Activated CD4-positive, alpha-beta T cell treated with anti-CD3 and anti-CD28 coated beads, Interleukin-2, amount 10 ng/mL, durations not matched to agents 24 days and 14 days (primary cell): ENCODE data around the gene KLF6. TPM values are rescaled to one million over a fixed set of nuclear protein-coding genes. Genes with fewer than 3 reads are reported as not detected.
"Not testable (repeated sequence)": the region's sequence is repeated elsewhere in the genome, so short reads cannot be mapped to it uniquely, and the experiment has no call there.

ENCODE experiments used
- DNase-seq: peaks from one replicate; pipeline ENCODE4 v3.0.0; 2022
- H3K27ac Mint-ChIP-seq: one replicate; pipeline ENCODE4 v1.8.0; 2022; ENCODE audit warnings: mild to moderate bottlenecking, mixed read lengths
- H3K27me3 Mint-ChIP-seq: one replicate; pipeline ENCODE4 v1.8.0; 2022; ENCODE audit warnings: mixed read lengths
- H3K36me3 Mint-ChIP-seq: one replicate; pipeline ENCODE4 v1.8.0; 2022; ENCODE audit warnings: low read depth, mild to moderate bottlenecking, mixed read lengths
- H3K4me1 Mint-ChIP-seq: one replicate; pipeline ENCODE4 v1.8.0; 2021; ENCODE audit warnings: mixed read lengths
- H3K4me3 Mint-ChIP-seq: one replicate; pipeline ENCODE4 v1.8.0; 2022; ENCODE audit warnings: mild to moderate bottlenecking, moderate library complexity, mixed read lengths
- H3K9me3 Mint-ChIP-seq: one replicate; pipeline ENCODE4 v1.8.0; 2021; ENCODE audit warnings: mixed read lengths
- intact Hi-C: fragments of 100-400 bp; cut with micrococcal nuclease; formaldehyde crosslinking; loops from one replicate; pipeline ENCODE4 v1.15.1; 2023
- total RNA-seq: library from RNA; stranded (reverse); gene quantifications from 2 replicates; pipeline ENCODE4 v1.2.3, GENCODE V29; 2022

The KLF6 gene
- total RNA-seq, 1 donor from 2014 or later = 116 TPM

- DNase-seq = peak; percentile 50
- Mint-ChIP-seq H3K9me3 (peaks cover 4% of the 10 kb centered on the region), H3K4me3 (no peak overlapping the region), H3K36me3 (no peaks in the 10 kb centered on the region), H3K4me1 (peaks cover 12% of the 10 kb centered on the region), H3K27me3 (no peaks in the 10 kb centered on the region), H3K27ac (no peak overlapping the region)
- intact Hi-C loops = no loop called here
Observed at GRCh38 chr10:3747248-3747960, 37.6 kb downstream of the KLF6 start.

GRCh38 chr10:3746634-3747033 is 38.4 kb downstream of the KLF6 start:
- peak; percentile 47 for DNase-seq
- H3K36me3 Mint-ChIP-seq = no peaks in the 10 kb centered on the region
- peaks cover 16% of the 10 kb centered on the region for H3K4me1 Mint-ChIP-seq
- no peak overlapping the region for H3K27ac Mint-ChIP-seq
- H3K27me3 Mint-ChIP-seq = no peaks in the 10 kb centered on the region
- H3K9me3 Mint-ChIP-seq = peaks cover 4% of the 10 kb centered on the region
- no peak overlapping the region for H3K4me3 Mint-ChIP-seq
- intact Hi-C loops = no loop called here

- H3K9me3 Mint-ChIP-seq = peaks cover 4% of the 10 kb centered on the region
- no peaks in the 10 kb centered on the region for H3K27me3 Mint-ChIP-seq
- H3K4me3 Mint-ChIP-seq = no peak overlapping the region
- no peaks in the 10 kb centered on the region for H3K36me3 Mint-ChIP-seq
- DNase-seq = peak; percentile 46
- H3K4me1 Mint-ChIP-seq = peaks cover 18% of the 10 kb centered on the region
- H3K27ac Mint-ChIP-seq = no peak overlapping the region
- intact Hi-C loops = no loop called here
Observed at GRCh38 chr10:3745521-3745920, 39.5 kb downstream of the KLF6 start.

GRCh38 chr10:3741688-3742461 is 43.1 kb downstream of the KLF6 start:
- Mint-ChIP-seq H3K27me3 (no peaks in the 10 kb centered on the region), H3K4me1 (peaks cover 22% of the 10 kb centered on the region), H3K36me3 (no peaks in the 10 kb centered on the region), H3K27ac (no peak overlapping the region), H3K4me3 (peak overlapping the region; percentile 26), H3K9me3 (peaks cover 4% of the 10 kb centered on the region)
- DNase-seq = no peak
- intact Hi-C loops = no loop called here

- H3K27me3 Mint-ChIP-seq = no peaks in the 10 kb centered on the region
- H3K4me3 Mint-ChIP-seq = no peak overlapping the region
- intact Hi-C loops = loop anchor here (1.0 kb wide), 3 partner anchors 18 to 118 kb away; no protein-coding TSS in a partner anchor
- peaks cover 25% of the 10 kb centered on the region for H3K4me1 Mint-ChIP-seq
- peak overlapping the region; percentile 57 for H3K27ac Mint-ChIP-seq
- H3K36me3 Mint-ChIP-seq = no peaks in the 10 kb centered on the region
- DNase-seq = no peak
- H3K9me3 Mint-ChIP-seq = peaks cover 3% of the 10 kb centered on the region
Observed at GRCh38 chr10:3740157-3740871, 44.7 kb downstream of the KLF6 start.

GRCh38 chr10:3738855-3739350 is 46.1 kb downstream of the KLF6 start:
- intact Hi-C loops = no loop called here
- H3K36me3 Mint-ChIP-seq = no peaks in the 10 kb centered on the region
- H3K27ac Mint-ChIP-seq = no peak overlapping the region
- DNase-seq = no peak
- no peak overlapping the region for H3K4me3 Mint-ChIP-seq
- peaks cover 25% of the 10 kb centered on the region for H3K4me1 Mint-ChIP-seq
- H3K9me3 Mint-ChIP-seq = no peaks in the 10 kb centered on the region
- H3K27me3 Mint-ChIP-seq = no peaks in the 10 kb centered on the region

GRCh38 chr10:3737864-3738263 is 47.1 kb downstream of the KLF6 start:
- no peak for DNase-seq
- Mint-ChIP-seq H3K27me3 (no peaks in the 10 kb centered on the region), H3K4me1 (peaks cover 25% of the 10 kb centered on the region), H3K27ac (no peak overlapping the region), H3K9me3 (no peaks in the 10 kb centered on the region), H3K36me3 (no peaks in the 10 kb centered on the region), H3K4me3 (no peak overlapping the region)
- intact Hi-C loops = no loop called here

GRCh38 chr10:3735175-3735574 is 49.8 kb downstream of the KLF6 start:
- Mint-ChIP-seq H3K4me1 (peaks cover 10% of the 10 kb centered on the region), H3K9me3 (peaks cover 9% of the 10 kb centered on the region), H3K36me3 (no peaks in the 10 kb centered on the region), H3K27me3 (no peaks in the 10 kb centered on the region), H3K4me3 (no peak overlapping the region), H3K27ac (no peak overlapping the region)
- DNase-seq = no peak
- intact Hi-C loops = no loop called here

GRCh38 chr10:3734111-3734510 is 50.9 kb downstream of the KLF6 start:
- peaks cover 11% of the 10 kb centered on the region for H3K4me1 Mint-ChIP-seq
- H3K27me3 Mint-ChIP-seq = no peaks in the 10 kb centered on the region
- no peaks in the 10 kb centered on the region for H3K36me3 Mint-ChIP-seq
- intact Hi-C loops = no loop called here
- no peak for DNase-seq
- peaks cover 9% of the 10 kb centered on the region for H3K9me3 Mint-ChIP-seq
- no peak overlapping the region for H3K4me3 Mint-ChIP-seq
- no peak overlapping the region for H3K27ac Mint-ChIP-seq

GRCh38 chr10:3732183-3732582 is 52.8 kb downstream of the KLF6 start:
- H3K27ac Mint-ChIP-seq, H3K36me3 Mint-ChIP-seq, H3K9me3 Mint-ChIP-seq, H3K4me1 Mint-ChIP-seq, H3K4me3 Mint-ChIP-seq, DNase-seq, H3K27me3 Mint-ChIP-seq, intact Hi-C loops: not testable (repeated sequence)

- peaks cover 13% of the 10 kb centered on the region for H3K27me3 Mint-ChIP-seq
- no peak for DNase-seq
- no peaks in the 10 kb centered on the region for H3K36me3 Mint-ChIP-seq
- peaks cover 9% of the 10 kb centered on the region for H3K9me3 Mint-ChIP-seq
- intact Hi-C loops = no loop called here
- no peak overlapping the region for H3K4me3 Mint-ChIP-seq
- H3K4me1 Mint-ChIP-seq = peaks cover 5% of the 10 kb centered on the region
- no peak overlapping the region for H3K27ac Mint-ChIP-seq
Observed at GRCh38 chr10:3729397-3729976, 55.5 kb downstream of the KLF6 start.

- intact Hi-C loops = no loop called here
- H3K4me1 Mint-ChIP-seq = peaks cover 5% of the 10 kb centered on the region
- H3K36me3 Mint-ChIP-seq = no peaks in the 10 kb centered on the region
- H3K9me3 Mint-ChIP-seq = peaks cover 9% of the 10 kb centered on the region
- no peak overlapping the region for H3K4me3 Mint-ChIP-seq
- H3K27ac Mint-ChIP-seq = no peak overlapping the region
- no peak for DNase-seq
- peaks cover 19% of the 10 kb centered on the region for H3K27me3 Mint-ChIP-seq
Observed at GRCh38 chr10:3728563-3728962, 56.4 kb downstream of the KLF6 start.

- Mint-ChIP-seq H3K27me3 (peaks cover 28% of the 10 kb centered on the region), H3K27ac (no peak overlapping the region), H3K4me3 (no peak overlapping the region), H3K4me1 (peaks cover 5% of the 10 kb centered on the region), H3K36me3 (no peaks in the 10 kb centered on the region), H3K9me3 (peaks cover 5% of the 10 kb centered on the region)
- DNase-seq = no peak
- intact Hi-C loops = no loop called here
Observed at GRCh38 chr10:3727268-3727667, 57.7 kb downstream of the KLF6 start.
